Activated T-helper 1 cell treated with anti-CD3 and anti-CD28 coated beads, Interleukin-2, amount 50 U/mL, for 16 hours (primary cell): Measurements from ENCODE around the gene SPIN2A.
"Not testable (repeated sequence)": the region's sequence is repeated elsewhere in the genome, so short reads cannot be mapped to it uniquely, and the experiment has no call there.

ENCODE experiments used
- DNase-seq, 2 donors: peaks; one replicate each; pipeline ENCODE4 v3.0.0-alpha.2; 2020; ENCODE audit warnings: low read depth in 1 of 2, low spot score in 1 of 2

The SPIN2A gene

DNA sequence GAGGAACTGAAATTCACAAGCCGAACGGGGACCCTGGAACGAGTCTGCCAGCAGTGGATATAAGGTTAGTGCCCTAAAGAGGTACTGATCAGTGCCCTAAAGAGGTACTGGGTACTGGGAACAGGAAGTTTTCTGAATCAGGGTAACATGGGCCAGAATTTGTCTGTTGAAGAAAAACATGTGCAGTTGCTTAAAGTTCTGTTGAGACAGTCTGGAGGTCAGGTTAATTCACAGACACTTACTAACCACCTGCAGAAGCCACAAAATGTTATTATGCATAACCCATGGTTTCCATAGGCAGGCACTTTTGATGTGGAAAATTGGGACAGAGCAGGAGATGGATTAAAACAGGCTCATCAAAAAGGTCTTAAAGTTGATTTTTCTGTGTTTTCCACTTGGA is 33.7 kb downstream of the SPIN2A start:
- no peak for DNase-seq

DNA sequence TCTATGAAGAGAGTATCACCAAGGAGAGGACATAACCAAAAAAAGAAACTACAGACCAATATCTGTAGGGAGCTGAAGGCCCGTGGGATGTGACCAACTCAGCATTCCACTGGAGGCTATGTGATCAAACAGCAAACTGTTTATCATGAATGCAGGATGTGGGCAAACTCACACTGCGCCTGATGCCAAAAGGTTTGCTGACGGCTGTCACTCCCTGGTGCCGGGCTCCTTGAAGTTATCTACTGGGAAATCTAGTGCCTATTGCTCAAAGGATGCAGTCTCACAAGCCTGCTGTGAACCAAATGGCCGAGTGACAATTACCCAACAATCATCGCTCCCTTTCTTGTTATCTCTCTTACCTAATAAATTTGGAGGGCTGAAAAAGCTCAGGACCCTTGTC is 34.3 kb downstream of the SPIN2A start:
- not testable (repeated sequence) for DNase-seq
